ENCODE data around the gene KLF16. TPM values are rescaled to one million over a fixed set of nuclear protein-coding genes. Genes with fewer than 3 reads are reported as not detected.
A peak's percentile ranks its signal among the peaks of the same experiment; 100 is the strongest.

KLF16 gene
- total and polyA plus RNA-seq, 9 of the 15 experiments (the other 6 are each of a cell fraction or from before 2014, with no cell fraction given): 0.04 to 60.4 (median 6.8) TPM

GRCh38 chr19:1836458-1837221 is 26.7 kb downstream of the KLF16 start (continued):
- peak; percentile 32; the same call in 1 of the 2 replicates for TF ChIP-seq ZNF766 (CRISPR knock-in tag; conservative IDR thresholded peaks at IDR 0.05)
- TF ChIP-seq MYC (IDR thresholded peaks at IDR 0.05; ENCODE audit: low read depth, low read length): peak; percentile 36; the same call in 1 of the 2 replicates
- TF ChIP-seq MYC (CRISPR knock-in tag; IDR thresholded peaks at IDR 0.05; ENCODE audit: borderline replicate concordance, low read depth): no peak
- TF ChIP-seq TRIM28 (IDR thresholded peaks at IDR 0.05): peak; percentile 43; the same call in 1 of the 2 replicates
- peak; percentile 84 for TF ChIP-seq FOXM1 (IDR thresholded peaks at IDR 0.05; ENCODE audit: low read depth)
- no peak for TF ChIP-seq FOXM1 (CRISPR knock-in tag; IDR thresholded peaks at IDR 0.05; ENCODE audit: low read depth)
- peak; percentile 97 for TF ChIP-seq CBFA2T2 (conservative IDR thresholded peaks at IDR 0.05)
- peak; percentile 17; the same call in 1 of the 2 replicates for TF ChIP-seq ESRRA (IDR thresholded peaks at IDR 0.05; ENCODE audit: borderline replicate concordance, low read depth)
- TF ChIP-seq ARID3A (IDR thresholded peaks at IDR 0.05; ENCODE audit: borderline replicate concordance, low read depth, low read length): no peak
- TF ChIP-seq SMARCA5 (IDR thresholded peaks at IDR 0.05): peak; percentile 86; the same call in 1 of the 2 replicates
- peak; percentile 57 for TF ChIP-seq RBBP5 (IDR thresholded peaks at IDR 0.05; ENCODE audit: borderline replicate concordance, insufficient read depth, low read length, poor library complexity, severe bottlenecking)
- TF ChIP-seq MAFK (IDR thresholded peaks at IDR 0.05; ENCODE audit: low read length): no peak
- 0 out of 2 replicates have a peak, but pooled peaks have one; percentile 57 for TF ChIP-seq MYNN (IDR thresholded peaks at IDR 0.05)
- no peak for TF ChIP-seq MYNN (CRISPR knock-in tag; IDR thresholded peaks at IDR 0.05)
- peak; percentile 98 for TF ChIP-seq PRDM10 (IDR thresholded peaks at IDR 0.05; ENCODE audit: partially characterized antibody)
- no peak for TF ChIP-seq TGIF2 (CRISPR knock-in tag; IDR thresholded peaks at IDR 0.05)
- no peak for TF ChIP-seq CGGBP1 (CRISPR knock-in tag; IDR thresholded peaks at IDR 0.05)
- TF ChIP-seq ZBTB7A (IDR thresholded peaks at IDR 0.05; ENCODE audit: borderline replicate concordance, control insufficient read depth, low read depth, low read length): peak; percentile 83
- peak; percentile 36; the same call in 1 of the 2 replicates for TF ChIP-seq ZFX (CRISPR knock-in tag; IDR thresholded peaks at IDR 0.05)
- TF ChIP-seq GATA2 (CRISPR knock-in tag; IDR thresholded peaks at IDR 0.05): peak; percentile 89
- TF ChIP-seq MTA3 (IDR thresholded peaks at IDR 0.05; ENCODE audit: borderline replicate concordance): peak; percentile 83; the same call in 1 of the 2 replicates
- TF ChIP-seq ZEB2 (IDR thresholded peaks at IDR 0.05): peak; percentile 25; the same call in 1 of the 2 replicates
- peak; percentile 36 to 87; a peak in 2 of 4 replicates for TF ChIP-seq TBL1XR1 (IDR thresholded peaks at IDR 0.05; ENCODE audit: low read length in 2 of 2)
- TF ChIP-seq RBM14 (IDR thresholded peaks at IDR 0.05; ENCODE audit: borderline replicate concordance, insufficient read depth, low read depth, low read length): no peak
